GM21786 (cell line): ENCODE measurements around the gene SH3BP4.

Experiments used
- ATAC-seq: cut with Tn5 transposase; IDR thresholded peaks from one replicate; pipeline ENCODE4 v1.9.1; 2021; ENCODE audit not compliant: unreplicated experiment

Gene SH3BP4

DNA sequence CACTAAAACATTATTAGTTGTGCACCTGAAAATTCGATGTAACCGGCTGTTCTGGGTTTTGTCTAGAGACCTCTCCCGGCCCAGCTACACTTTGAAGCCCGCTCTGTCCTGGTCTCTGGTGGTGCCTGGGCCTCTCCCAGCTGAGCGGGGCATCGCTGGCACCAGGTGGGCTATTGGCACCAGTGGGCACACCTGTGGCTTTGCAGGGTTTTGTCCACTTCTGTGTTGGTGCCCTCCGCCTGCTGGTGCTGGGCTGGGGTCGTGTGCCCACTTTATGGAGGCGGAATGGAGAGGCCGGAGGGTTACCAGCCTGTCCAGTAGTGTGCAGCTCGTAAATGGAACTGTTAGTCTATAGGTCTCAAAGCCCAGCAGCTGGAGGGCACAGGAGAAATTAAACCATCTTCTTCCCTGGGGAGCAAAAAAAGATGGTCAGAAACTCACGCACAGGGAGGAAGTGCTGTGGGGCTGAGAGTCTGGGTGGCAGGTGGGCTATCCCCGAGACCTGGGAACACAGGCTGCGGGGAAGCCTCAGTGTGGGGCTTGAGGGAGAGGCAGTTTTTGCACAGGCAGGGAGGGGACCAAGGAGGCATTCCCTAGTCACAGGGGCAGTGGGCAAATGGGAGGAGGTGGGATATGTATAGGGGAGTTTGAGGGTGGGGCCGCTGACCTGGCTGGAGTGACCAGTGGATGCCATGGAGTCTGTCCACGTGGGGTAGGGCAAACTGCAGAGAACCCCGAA is 30.4 kb downstream of the SH3BP4 start:
- no peak for ATAC-seq

DNA sequence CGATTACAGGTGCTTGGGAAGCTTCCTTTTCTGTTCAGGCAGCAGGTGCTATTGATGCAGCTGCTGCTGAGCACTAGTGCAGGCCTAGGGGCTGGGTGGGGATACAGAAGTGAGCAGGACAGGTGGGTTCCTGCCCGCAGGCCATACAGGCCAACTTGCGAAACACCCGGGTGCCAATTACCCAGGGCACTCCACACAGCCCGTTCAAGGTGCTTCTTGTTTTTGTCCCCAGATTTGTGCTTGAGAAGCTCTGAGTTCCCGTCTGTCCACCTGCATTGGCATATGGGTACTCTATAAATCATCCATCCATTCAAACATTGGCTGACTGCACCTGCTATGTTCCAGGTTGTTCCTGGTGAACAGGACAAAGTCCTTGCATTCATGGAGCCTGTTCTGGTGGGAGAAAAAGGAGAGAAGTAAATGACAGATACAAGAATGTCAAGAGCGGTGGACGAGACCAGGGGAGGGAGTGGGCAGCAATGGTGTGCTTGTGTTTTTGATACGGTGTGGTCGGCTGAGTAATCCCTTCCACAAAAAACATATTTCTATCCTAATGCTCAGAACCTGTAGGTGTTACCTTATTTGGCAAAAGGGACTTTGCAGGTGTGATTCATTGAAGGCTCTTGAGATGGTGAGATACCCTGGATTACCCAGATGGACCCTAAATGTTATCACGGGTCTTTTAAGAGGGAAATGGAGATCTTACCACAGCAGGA is 31.4 kb downstream of the SH3BP4 start:
- ATAC-seq = no peak

DNA sequence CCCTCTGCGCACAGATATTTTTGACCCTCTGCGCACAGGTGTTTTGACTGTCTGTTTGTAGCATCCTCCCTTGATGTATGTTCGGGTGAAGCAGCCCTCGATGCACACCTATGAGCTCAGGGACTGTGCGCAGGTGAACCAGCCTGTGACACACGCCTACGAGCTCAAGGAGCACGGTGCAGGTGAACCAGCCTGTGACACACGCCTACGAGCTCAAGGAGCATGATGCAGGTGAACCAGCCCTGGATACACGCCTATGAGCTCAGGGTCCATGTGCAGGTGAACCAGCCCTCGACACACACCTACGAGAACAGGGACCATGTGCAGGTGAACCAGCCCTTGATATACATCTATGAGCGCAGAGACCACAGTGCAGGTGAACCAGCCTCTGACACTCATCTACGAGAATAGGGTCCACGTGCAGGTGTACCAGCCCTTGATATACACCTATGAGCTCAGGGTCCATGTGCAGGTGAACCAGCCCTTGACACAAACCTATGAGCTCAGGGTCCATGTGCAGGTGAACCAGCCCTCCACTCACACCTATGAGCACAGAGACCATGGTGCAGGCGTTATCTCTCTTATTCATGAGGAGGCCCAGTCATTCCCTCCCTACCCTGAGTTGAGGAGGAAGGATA is 33.9 kb downstream of the SH3BP4 start:
- ATAC-seq = no peak

DNA sequence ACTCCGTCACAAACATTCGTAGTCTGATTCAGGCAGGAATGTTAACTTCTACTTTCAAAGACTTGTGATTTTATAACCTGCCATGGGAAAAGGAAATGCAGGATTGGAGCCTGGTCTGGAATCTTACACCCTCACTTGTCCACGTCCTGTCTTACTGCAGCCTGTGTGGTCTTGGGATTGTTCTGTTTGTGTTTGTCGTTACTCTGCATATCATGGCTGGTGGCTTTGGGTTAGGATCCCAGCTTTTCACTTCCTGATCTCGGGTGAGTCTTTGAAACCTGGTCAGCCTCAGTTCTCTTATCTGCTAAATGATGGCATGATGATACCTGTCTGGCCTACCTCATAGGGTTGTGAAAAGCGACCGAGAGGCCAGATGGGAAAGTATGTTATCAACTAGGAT is 34.6 kb downstream of the SH3BP4 start:
- no peak for ATAC-seq

DNA sequence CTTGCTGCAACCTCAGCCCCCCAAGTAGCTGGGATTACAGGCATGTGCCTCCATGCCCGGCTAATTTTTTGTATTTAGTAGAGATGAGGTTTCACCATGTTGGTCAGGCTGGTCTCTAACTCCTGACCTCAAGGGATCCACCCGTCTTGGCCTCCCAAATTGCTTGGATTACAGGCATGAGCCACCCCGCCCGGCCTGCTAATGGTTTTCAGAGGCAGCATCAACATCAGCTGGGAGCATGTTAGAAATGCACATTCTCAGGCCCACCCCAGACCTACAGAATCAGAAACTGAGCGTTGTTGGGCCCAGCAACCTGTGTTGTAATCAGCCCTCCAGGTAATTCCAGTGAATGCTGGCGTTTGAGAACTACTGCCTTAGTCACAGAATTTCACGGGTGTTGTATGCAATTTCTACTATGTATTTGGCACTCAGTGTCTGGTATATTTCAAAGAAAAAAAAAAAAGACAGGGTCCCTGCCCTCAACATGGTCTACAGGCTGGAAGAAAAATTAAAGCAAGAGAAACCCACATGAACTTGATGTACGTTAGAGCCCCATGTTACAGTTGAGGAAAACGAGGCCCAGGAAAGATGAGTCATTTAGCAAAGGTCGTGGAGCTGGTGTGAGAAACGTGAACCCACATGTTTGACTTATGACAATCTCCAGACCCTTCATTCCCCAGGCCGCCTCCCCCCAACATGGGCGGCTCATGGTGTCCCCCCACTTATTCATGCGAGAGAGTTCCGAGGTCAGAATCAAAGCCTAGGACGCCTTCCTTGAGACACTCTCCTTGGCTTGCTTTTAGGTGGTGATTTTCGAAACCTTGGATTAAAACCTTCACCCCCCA is 35.3 kb downstream of the SH3BP4 start:
- ATAC-seq = no peak

DNA sequence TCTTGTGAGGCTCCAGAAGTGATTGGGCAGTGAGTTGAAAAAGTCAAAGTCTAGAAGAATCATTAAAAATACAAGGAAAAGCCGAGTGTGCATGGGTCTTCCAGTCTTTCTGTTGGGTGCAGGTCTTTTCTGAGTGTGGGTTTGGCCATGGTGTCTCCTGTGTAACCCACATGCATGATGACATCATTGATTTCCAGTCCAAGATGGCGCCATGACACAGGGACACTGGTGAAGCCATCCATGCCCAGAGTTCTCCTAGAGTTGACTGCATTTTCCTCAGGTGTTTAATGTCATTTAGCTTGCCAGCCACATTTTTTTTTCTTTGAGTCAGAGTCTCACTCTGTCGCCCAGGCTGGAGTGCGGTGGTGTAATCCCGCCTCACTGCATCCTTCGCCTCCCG is 35.9 kb downstream of the SH3BP4 start:
- no peak for ATAC-seq

DNA sequence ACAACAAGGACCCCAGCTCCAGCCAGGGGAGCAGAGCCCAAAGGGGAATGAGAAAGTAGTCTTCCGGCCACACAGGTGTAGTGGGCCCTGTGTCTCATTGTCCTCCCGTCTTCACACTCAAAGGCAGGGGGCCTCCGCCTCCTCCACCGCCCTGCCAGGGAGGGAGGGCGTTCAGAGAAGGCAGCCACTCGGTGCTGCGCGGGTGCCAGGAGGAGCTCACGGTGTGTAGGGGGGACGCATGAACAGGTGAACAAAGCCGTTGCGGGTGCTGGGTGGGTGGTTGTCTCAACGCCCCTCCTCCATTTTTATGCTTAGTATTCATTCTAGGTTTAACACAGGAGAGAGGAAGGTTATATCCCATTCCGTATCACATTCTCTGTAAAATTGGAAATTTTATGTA is 36.7 kb downstream of the SH3BP4 start:
- no peak for ATAC-seq

DNA sequence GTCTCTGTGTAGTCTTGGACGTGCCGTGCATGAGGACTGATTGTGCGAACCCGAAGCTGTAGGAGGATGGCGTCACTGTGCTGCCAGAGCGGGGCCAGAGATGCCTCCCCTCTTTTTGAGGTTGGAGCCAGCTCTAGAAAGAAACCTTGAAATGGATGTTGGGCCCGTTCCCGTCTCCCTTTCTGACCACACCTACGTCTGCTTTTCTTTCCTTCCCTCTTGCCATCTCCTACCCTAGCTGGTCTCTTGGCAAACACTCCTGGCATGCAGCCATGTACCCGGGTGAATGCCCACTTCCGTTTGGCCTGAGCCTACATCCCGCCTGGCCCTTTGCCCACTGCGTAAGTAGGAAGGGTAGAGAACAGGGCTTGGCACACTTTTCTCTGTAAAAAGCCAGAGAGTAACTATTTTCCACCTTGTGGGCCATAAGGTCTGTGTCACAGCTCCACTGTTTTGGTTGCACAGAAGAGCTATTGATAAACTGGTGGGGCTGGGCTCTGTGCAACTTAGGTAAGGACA is 37.4 kb downstream of the SH3BP4 start:
- ATAC-seq = no peak

DNA sequence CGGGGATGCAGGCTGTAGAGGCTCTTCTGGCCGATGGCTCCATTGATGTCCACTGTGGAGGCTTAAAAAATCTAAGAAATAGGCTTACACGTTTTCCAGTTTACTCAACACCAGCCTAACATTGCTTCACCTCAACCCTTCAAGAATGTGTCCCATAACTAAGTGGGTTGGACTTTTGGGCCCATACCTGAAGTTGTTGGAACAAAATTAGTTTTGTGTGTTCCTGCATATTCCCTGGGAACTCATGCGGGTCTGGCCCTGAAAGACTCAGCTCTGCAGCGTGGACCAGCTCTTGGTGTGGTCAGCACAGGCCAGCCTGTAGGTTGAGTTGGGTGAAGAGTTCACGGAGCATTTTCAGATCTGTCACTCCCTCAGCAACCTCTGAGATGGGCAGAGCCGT is 38.5 kb downstream of the SH3BP4 start:
- ATAC-seq = no peak

DNA sequence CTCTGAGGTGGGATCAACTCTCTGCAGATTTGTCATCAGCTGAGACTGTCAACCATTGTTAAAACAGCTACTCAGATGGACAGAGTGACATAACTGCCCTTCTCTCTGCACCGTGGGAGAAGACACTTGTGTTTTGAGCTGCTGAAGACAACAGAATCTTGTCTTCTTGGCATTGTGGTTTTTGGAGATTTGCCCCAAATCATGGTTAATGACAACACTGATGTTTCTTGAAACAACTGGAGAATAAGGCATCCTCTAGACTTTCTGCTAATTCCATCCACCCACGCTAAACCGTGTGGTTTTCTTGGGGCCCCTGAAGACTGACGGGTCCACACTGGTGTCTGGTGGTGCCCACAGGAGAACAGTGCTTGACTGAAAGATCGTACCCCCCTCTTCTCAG is 39.5 kb downstream of the SH3BP4 start:
- ATAC-seq = no peak

DNA sequence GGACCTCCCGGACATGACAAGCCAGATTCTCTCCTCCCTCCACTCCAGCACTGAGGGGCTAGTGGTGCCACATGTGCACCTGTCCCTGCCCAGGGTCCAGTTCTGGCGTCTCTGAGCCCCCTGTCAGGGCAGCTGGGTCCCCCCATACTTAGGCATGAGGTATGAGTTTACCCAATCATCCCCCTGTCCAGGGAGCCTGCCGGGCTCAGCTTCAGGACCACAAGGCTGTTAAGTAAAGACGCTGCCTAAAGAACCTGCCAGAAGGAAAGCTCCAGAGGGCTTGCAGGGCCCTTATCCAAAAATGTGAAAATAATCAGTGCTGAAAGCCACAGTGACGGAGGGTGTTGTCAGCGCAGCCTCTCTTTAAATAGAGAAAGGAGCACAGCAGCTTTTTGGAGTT is 40.0 kb downstream of the SH3BP4 start:
- ATAC-seq = no peak

DNA sequence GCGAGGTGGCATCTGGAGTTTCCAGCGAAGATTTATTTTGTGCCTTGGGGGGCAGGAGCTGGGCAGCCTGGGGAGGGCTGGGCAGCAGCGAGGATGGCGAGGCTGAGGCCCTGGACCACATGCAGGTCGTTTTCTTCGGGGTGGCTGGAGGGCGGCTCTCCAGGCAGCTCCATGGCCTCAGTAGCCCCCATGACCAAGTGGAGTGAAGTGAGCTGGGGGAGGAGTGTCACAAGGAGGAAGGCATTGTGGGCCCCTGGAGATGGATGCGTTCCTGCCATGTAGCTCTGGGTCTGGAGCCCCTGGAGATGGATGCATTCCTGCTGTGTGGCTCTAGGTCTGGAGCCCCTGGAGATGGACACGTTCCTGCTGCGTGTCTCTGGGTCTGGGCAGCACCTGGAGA is 40.4 kb downstream of the SH3BP4 start:
- no peak for ATAC-seq

DNA sequence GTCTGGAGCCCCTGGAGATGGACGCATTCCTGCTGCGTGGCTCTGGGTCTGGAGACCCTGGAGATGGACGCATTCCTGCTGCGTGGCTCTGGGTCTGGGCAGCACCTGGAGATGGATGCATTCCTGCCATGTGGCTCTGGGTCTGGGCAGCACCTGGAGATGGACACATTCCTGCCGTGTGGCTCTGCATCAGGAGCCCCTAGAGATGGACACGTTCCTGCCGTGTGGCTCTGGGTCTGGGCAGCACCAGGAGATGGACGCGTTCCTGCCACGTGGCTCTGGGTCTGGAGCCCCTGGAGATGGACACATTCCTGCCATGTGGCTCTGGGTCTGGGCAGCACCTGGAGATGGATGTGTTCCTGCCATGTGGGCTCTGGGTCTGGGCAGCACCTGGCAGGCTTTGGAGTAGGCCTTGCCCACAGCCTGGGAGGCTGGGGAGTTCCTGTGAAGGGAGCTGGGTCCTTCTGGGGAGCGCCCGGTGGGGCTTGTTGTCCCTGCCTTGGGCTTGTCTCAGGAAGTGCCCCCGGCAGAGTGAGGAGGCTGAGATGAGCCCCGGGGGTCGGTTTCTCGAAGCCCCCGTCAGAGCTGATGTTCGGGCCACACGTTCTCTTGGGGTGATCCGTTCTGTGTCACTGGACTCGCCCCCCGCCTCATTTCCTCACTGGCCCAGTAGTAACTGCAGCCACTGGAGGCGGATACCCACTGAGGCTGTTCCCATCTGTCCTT is 41.0 kb downstream of the SH3BP4 start:
- ATAC-seq = no peak

DNA sequence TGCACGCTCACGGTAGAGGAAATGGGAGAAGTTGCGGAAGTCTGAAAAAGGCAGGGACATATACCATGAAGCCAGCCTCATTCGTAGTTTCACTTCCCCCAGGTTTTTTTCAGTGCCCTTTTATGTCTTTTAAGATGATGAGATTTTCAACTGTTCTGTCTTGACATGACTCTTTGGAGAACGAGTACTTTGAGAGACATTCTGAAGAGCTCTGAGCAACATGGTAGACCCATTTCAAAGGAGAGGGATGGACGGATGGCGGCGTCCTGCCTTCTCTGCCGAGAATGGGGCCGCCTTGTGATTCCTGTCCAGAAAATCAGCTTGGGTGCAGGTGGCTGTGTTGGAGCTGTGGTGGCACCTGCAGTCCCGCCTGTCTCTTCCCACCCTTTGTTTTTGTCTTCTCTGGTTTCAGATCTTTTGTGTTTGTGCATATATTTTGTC is 41.7 kb downstream of the SH3BP4 start:
- no peak for ATAC-seq

DNA sequence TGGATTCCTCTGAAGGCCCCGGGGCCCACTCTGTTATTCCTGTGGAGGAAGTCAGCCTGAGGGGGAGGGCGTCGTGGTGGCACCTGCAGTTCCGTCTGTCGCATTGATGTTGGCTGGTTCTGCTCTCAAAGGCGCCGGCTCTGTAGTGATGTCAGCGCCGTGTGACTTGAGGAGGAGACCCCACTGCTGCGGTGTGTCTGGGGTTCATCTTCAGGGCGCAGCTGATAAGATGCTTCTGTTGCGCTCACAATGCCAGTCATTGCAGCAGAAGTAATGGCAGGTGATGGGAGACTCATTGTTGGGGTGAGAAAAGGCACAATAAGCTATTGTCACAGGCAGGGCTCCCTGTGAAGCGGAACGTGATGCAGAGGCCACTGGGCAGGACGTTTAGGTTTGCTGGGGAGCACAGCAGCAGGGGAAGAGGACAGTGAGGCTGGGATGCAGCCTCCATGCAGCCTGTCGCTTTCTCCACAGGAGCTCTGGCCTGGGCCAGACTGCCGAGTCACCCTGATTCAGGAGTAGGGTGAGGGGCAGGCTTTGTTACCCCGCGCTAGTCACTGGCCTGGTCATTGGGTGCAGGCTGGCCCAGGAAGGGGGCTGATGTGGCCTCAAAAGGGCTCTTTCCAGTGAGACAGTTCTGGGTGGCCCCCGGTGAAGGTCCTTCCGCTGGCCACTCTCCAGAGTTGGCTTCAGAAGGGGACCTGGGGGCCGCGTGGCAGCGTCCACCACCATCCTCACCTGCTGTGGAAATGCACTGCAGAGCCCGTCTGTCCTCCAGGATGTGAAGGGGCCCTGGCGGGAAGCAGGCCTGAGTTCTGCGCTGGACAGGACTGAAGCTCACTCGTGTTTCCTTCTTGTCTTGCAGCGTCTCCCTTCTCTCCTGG is 42.9 kb downstream of the SH3BP4 start:
- ATAC-seq = no peak

DNA sequence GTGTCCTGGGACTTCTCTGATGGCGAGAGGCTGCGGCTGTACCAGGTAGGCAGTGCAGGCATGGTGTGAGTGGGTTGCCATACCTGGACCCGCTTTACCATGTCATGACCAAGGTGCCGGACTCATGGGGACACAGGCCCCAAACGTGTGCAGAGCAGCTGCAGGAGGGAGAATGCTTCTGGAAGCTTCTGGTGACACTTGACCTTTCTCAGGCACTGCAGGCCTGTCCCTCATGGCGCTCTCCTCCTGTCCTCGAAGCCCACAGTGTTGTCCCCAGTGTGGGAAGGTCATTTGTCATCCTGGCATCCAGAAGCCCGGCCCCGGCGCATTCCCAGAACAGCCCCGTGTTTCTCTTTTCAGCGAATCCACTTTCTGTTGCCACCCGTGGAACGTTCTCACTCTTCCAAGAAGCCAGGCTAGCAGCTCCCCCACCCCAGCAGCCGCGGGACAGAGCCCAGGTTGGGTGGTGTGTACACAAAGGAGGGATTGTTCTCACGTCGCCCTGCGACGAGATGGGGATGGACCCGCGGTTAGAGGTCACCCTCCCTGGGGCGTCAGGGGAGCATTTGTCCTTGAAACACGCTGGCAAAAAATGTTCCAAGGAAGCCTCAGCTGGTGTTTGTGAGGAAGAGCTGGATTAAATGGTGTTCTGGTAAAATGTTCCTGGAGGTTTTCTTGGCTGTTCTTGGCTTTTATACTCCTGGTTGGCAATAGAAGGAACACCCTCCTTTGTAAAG is 43.7 kb downstream of the SH3BP4 start:
- no peak for ATAC-seq

DNA sequence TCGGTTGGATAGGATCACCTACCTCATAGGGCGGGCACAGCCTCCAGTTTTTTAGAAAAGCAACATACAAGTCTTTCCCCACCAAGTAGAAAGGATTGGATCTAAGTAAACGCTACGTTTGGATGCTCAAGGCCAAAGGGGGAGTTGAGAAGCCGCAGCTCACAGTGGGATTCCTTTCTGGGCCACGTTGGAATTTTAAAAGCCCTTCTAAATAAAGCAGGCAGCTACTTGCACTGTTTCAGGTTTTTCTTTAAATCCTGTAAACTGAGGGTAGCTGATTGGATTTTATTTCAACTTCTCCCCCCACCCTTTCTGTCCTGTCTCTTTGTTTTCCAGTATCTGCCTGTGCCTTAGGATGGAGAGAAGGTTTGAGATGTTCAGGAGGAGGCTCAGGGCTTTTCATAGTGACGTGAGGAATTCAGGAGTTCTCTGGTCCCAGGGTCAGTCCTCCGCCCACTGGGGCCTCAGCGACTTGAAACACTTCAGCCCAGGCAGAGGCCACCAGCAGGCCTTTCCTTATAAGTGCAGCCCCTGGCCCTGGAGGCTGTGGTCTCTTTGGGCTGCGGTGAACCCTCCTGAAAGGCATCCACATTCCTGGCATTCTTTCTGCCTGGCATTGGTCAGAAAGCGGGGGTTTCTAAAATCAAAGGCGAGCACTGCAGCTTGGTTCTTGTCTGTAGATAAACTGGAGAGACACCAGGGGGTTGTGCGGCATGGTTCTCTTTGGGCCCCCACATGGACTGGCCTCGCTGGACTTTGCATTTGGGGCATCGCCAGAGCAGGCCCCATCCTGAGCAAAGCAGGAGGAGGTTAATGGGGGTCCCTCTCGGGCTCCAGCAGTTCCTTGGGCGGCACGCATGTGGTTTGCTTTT is 44.5 kb downstream of the SH3BP4 start:
- ATAC-seq = no peak

DNA sequence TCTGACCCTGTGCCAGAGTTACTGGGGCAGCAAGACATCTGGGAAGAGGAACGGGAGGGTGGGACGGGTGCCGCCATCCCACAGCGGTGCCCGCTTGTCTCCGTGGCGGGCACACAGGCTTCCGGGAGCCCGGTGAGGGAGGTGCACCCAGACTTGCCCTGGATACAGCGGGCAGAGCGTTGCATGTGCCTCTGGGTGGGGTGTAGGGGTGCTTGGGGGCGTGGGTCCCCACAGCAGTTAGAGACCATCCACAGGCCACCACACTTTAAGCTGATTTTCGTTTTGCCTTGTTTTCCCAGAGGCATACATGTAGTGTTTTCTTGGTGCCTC is 45.1 kb downstream of the SH3BP4 start:
- ATAC-seq = no peak
